NAMALWA (cell line): ENCODE data around the gene ATP1A2.

Source experiments
- DNase-seq: peaks from one replicate; pipeline ENCODE4 v3.0.0-alpha.2; 2015; ENCODE audit warnings: low spot score

Gene ATP1A2

DNA sequence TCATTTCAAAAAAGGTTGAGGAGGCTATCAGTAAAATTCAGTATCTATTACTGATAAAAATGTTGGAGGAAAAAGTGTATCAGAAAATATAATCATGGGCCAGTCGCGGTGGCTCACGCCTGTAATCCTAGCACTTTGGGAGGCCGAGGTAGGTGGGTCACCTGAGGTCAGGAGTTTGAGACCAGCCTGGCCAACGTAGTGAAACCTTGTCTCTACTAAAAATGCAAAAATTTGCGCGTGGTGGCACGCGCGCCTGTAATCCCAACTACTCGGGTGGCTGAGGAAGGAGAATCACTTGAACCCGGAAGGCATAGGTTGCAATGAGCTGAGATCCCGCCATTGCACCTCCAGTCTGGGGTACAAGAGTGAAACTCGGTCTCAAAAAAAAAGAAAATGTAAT is 30.5 kb downstream of the ATP1A2 start:
- DNase-seq, result no peak

DNA sequence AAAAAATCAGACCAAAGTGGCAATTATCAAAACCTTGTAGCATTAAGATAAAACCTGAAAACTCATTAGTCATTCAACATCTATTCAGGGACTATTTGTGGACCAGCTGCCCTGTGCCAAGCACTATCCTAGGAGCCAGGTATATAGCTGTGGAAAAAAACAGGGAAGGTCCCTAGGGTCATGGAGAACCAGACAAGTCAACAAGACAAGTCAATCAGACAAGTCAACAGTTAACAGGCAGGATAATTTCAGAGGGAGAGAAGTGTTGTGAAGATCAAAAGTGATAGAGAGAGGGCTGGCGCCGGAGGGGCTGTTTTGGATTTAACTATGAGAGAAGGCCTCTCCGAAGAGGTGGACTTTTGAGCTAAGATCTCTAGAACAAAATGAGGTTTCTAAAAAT is 32.6 kb downstream of the ATP1A2 start:
- no peak for DNase-seq

DNA sequence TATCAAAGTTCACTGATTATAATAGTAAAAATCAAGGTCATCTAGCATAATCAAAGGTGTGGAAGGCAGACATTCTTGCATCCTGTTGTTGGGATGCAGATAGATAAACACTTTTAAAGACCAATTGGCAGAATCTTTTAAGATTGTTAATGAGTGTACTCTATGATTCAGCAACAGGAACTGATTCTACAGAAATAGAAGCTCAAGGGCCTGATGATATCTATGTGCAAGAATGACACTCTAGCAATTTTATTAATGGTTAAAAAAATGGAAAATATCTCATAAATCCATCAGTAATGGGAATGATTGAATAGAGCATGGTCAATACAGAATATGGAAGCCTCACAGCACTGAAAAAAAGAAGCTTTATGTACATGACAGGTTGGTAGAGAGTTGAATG is 33.7 kb downstream of the ATP1A2 start:
- no peak for DNase-seq

DNA sequence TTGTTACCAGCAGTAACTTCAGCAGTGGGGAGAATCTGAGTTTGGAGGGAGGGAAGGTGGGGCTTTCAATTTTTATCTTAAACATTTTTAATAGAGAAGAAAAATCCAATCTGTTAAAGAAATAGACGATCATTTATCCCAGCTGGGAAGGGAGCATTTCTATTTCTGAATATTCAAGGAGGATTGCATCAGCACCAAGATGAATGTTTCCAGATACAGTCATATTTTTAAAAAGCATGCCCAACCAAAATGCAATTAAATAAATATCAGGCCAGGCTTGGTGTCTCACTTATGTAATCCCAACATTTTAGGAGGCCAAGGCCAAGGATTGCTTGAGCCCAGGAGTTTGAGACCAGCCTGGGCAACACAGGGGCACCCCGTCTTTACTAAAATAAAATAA is 34.2 kb downstream of the ATP1A2 start:
- DNase-seq, result no peak

DNA sequence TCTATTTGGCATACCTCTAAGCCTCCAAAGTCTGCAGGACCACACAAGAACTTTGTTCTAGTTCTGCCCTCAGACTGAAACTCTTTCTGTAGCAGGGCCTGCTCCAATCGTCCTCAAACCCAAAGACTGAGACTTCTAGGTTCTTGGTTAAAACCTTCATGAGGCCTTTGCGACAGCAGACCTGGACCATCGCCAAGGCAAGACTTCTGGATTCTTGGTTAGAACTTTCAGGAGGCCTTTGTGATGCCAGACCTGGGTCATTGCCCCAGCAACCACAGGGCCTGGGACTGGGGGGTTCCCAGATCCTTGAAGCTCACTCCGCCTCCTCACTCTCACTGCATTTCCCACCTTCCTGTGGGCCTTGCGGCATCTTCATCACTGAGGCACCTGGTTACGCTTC is 35.7 kb downstream of the ATP1A2 start, which contains the start of gene ATP1A4:
Gene ATP1A4 (plus strand): TSS at position 301 of the 400 bp plus-strand sequence. CDS start 438 bp downstream, outside the sequence.
- DNase-seq, result no peak

DNA sequence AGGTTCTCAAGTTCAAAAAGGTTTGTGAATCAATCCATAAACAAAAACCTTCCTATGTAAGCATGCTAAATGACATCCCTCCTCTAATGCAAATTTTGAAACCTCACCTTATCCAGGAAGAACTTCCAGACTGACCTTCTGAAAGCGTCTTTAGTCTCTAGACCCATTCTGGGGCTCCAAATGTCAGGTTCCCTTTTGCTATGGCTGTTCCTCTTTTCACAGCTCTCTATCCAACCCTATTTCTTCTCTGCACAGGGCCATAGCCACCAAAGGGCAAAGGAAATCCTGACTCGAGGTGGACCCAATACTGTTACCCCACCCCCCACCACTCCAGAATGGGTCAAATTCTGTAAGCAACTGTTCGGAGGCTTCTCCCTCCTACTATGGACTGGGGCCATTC is 39.2 kb downstream of the ATP1A2 start:
- DNase-seq, result no peak

DNA sequence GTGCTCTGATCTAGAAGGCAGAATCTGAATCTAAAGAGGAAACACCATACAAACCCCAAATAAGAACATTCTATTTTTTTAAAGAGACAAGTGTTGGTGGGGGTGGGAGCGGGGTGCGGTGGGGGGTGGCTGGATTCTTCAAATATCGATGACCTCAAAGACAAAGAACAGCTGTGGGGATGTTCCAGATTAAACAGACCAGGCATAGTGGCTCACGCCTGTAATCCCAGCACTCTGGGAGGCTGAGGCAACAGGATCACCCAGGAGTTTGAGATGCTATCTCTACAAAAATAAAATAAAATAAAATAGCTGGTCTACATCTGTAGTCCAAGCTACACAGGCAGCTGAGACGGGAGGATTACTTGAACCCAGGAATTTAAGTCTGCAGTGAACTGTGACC is 40.8 kb downstream of the ATP1A2 start:
- no peak for DNase-seq

DNA sequence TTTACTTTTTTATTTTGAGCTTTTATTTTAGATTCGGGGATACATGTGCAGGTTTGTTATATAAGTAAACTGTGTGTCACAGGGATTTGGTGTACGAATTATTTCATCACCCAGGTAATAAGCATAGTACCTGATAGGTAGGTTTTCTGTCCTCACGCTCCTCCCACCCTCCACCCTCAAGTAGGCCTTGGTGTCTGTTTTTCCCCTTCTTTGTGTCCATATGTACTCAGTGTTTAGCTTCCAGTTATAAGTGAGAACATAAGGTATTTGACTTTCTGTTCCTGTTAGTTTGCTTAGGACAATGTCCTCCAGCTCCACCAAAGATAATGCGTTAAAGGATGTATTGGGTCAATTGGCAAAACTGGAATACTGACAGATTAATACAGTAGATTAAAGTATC is 41.6 kb downstream of the ATP1A2 start:
- no peak for DNase-seq

DNA sequence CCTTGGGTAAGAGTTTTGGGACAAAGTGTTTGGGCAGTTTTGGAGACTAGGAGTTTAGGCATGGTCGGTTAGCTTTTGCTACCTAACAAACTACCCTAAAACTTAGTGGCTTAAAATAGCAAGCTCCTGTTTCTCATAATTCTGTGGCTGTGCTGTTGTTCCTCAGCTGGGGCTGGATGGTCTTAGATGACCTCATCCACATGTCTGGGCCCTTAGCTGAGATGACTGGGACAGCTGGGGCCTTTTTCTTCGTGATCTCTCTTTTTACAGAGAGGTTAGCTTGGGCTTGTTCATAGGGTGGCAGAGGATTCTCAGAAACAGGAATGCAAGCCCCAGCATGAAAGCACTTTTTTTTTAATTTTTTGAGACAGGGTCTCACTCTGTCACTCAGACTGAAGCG is 42.5 kb downstream of the ATP1A2 start:
- DNase-seq, result no peak

DNA sequence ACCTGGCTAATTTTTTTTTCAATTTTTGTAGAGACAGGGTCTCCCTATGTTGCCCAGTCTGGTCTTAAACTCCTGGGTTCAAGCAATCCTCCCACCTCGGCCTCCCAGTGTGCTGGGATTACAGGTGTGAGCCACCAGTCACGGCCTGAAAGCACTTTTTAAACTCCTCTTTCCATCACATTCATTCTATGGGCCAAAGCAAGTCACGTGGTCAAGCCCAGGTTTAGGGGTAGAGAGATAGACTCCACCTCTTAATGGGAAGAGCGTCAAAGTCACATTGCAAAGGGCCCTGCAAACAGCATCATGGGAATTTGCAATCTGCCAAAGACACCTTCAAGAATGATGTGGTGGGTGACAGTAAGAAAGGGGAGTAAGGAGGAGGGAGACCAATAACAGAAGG is 43.0 kb downstream of the ATP1A2 start:
- DNase-seq, result no peak

DNA sequence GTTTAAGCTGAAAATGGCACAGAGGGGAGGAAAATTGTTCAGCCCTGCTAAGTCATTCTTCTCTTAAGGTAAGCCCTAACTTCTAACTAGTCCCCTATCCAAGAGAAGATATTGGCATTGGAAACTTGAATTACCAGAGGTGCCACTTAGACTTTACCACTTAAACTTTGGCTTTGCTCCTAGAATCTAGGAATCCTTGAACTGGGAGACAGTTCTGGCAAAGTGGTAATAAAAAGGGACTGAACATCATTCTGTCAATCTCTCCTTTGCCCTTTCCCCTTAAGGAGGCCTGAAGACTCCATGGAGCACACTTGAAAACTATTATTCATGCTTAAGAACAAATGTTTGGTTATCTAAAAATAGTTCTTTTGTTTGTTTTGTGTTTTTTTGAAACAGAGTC is 44.3 kb downstream of the ATP1A2 start:
- DNase-seq, result no peak

DNA sequence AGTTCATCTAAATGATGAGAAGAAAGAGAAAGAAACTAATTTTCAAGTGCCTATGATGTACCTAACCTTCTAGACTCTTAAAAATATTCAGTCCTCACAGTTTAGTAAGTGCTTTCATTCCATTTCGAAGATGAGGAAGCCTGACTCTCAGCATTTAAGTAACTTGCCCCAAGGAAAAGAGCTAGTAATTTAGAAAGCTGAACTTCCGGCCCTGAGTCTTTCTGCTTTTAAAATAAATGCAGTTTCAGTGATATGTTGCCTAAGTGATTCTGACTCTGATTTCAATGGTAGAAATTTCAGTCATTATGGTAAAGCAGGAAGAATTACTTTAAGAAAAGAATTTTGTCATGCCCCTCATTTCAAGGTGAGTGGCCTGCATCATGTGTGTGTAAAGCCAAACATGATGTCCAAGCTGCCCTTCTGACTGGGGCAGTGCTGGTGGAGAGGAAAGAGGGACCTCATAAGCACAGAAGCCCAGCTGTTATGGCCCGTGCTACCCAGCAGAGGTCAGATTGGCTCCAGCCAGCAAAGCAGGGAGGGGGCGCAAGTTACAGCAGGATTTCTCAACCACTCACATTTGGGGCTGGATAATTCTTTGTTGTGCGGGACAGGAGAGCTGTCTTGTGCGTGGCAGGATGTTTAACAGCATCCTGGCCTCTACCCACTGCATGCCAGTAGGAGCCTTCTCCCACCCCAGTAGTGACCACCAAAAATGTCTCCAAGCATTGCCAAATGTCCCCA is 46.6 kb downstream of the ATP1A2 start:
- DNase-seq, result peak; percentile 50

DNA sequence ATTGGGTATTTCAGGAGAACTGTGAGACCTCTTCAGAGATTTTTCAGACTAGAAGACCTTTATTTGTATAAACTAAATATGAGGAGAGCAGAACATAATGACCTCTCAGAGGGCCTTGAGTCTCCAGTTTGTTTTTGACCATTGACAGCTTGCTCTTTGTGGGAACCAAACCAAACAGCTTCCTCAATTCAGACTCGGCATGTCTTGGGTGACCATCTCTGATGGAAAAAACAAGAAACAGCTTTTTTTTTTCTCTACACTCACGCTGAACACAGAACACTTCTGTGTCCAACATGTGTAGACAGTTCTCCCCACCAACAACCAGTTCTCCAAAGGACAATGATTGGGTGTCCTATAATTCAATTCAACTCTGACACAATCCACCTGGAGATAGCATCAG is 47.4 kb downstream of the ATP1A2 start:
- DNase-seq, result no peak

DNA sequence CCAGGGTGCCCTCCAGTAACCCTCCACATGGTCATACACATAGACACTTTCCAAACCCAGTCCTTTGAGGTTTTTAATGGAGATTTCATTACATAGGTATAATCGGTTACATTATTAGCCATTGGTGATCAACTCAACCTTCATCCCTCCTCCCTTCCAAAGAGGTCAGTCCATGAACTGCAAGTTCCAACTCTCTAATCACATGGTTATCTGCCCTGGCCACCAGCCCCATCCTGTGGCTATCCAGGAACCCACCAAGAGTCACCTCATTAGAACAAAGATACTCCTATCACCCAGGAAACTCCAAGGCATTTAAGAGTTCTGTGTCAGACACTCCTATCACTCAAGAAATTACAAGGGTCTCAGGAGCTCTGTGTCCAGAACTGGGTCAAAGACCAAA is 48.1 kb downstream of the ATP1A2 start:
- DNase-seq, result no peak

DNA sequence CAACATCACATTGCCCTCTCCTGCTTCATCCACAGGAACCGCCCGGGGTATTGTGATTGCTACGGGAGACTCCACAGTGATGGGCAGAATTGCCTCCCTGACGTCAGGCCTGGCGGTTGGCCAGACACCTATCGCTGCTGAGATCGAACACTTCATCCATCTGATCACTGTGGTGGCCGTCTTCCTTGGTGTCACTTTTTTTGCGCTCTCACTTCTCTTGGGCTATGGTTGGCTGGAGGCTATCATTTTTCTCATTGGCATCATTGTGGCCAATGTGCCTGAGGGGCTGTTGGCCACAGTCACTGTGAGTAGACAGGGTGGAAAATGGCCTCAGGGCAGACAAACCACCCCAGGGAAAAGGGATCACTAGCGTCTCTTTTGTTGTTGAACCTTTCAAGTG is 48.6 kb downstream of the ATP1A2 start:
- no peak for DNase-seq

DNA sequence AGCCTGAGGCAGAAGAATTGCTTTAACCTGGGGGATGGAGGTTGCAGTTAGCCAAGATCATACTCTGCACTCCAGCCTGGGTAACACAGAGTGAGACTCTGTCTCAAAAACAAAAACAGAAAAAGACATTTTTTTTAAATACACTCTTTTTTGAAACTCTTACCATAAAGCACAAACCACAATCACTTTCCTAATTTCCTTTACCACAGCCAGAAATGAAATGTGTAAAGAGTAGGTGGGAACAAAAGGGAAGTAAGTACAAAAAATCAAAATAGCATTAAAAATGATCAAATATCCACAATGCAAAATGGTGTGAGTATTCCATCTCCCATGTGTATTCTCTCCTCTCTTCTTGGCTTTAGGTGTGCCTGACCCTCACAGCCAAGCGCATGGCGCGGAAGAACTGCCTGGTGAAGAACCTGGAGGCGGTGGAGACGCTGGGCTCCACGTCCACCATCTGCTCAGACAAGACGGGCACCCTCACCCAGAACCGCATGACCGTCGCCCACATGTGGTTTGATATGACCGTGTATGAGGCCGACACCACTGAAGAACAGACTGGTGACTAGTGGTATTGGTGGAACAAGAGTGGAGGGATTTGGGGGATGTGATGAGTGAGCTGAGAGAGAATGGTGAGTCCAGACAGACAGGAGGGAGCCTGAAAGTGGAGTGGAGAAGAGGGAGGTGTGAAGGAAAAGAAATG is 50.8 kb downstream of the ATP1A2 start:
- DNase-seq, result no peak

DNA sequence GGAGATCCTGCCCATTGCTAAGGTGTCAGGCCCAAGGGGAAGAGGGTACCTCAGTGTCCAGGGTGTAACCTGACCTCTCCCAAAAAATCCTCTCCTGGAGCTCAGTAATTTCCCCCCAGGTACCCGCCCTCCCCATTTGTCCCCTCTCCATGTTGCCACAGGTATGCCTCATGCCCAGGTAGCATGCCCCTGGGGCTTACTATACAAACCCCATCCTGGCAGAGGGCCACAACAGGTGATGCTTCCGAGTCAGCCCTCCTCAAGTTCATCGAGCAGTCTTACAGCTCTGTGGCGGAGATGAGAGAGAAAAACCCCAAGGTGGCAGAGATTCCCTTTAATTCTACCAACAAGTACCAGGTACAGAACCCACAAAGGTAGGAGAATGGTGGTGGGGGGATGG is 51.5 kb downstream of the ATP1A2 start:
- no peak for DNase-seq

DNA sequence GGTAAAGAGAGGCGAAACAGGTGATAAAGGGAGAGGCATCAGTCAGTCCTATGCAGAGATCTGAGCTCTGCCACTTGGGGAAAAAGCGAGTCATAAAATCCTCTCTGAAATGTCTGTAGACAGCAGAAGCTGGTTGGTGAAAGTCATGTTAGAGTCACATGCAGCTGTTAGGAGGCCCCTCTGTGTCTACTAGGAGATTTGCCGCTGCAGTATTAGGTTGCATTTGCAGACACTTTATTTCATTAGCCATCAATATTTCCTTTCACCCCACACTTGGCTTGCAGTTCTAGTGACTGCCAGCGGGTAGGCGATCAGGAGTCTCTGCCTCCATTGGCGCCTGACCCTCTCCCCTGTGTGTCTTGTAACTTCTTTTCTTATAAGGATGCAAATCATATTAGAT is 52.0 kb downstream of the ATP1A2 start:
- peak; percentile 44 for DNase-seq

DNA sequence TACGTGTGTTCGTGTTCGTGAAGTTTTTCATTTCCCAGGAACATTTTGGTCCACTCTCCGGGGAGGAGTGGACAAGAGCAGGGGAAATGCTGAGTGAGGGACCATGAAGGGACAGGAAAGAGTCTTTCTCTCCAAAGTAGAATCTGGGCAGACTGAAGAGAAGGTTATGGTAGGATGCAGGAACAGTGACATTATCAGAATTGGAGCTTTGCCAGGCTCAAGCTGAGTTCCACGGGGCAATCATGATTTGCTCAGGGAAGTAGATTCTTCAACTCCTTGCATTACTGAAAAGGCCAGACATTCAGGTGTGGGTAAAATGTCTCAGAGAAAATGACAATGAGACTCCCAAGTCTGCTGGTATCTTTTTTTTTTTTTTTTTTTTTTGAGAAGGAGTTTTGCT is 52.5 kb downstream of the ATP1A2 start:
- DNase-seq, result no peak

DNA sequence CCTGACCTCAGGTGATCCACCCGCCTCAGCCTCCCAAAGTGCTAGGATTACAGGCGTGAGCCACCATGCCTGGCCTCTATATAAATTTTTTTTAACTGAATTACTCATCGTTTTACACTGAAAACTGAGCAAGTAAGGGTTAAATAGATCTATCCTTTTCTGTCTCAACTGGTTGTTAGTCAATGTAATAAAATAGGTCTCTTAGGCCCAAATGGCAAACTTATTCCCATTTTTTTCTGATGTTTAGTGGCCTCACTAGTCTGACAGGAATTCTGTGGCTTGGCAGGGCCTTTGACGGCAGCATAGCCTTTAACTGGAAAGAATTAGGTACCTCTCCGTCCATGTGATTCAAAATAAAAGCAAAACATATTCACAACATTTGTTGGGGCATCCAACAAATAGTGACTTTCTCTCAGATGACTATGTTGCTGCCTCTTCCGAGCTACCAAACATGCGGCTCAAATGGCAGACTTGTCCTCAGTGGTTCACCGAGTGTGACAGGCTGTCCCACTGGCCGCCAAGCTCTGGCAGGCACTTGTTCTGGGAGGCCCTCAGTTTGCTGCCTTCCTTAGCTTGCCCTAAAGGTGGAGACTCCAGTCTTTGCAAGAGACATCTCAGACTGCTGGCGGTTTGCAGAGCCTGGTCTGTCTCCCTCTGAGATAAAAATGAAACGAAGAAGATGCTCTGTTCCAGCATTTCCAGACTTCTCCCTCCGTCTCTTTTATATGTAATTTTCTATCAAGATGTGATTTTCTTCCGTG is 53.2 kb downstream of the ATP1A2 start:
- DNase-seq, result peak; percentile 24

DNA sequence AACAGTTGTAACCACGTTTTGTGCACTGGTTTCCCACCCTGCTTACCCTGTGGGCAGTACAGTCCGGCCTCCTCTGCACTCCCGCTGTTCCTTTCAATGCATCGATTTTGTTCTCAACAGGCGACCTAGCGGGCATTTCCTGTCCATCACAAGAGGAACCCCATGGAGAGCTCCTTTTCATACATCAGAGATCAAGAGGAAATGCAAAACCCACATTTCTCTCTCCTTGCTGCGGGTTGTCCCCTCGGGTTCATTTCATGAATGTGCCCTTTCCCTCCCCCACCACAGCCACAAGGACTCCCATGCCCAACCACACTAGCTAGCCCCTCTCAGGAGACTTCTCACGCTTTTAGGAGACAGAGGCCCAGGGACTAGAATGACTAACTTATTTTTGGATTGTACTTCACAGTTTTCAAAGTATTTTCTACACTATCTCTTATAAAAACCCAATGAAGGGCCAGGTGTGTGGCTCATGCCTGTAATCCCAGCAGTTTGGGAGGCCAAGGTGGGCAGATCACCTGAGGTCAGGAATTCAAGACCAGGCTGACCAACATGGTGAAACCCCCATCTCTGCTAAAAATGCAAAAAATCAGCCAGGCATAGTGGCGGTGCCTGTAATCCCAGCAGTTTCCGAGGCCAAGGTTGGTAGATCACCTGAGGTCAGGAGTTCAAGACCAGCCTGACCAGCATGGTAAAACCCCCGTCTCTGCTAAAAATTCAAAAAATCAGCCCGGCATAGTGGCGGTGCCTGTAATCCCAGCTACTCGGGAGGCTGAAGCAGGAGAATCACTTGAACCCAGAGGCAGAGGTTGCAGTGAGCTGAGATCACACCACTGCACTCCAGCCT is 54.2 kb downstream of the ATP1A2 start:
- peak; percentile 40 for DNase-seq

DNA sequence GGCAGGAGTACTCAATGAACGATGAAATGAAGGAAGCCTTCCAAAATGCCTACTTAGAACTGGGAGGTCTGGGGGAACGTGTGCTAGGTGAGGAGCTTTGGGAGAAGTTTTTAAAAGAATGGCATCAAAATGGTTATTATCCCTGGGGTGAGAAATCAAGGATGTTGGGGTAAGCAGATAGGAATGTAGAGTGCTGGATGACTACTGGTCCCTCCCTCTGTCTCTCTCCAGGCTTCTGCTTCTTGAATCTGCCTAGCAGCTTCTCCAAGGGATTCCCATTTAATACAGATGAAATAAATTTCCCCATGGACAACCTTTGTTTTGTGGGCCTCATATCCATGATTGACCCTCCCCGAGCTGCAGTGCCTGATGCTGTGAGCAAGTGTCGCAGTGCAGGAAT is 55.8 kb downstream of the ATP1A2 start:
- DNase-seq, result no peak
